H9 (cell line): ENCODE measurements around the gene DIPK1C. TPM values are rescaled to one million over a fixed set of nuclear protein-coding genes. Genes with fewer than 3 reads are reported as not detected.

ENCODE experiments used
- DNase-seq: peaks from one replicate; pipeline ENCODE4 v3.0.0-alpha.2; 2017
- H2AFZ ChIP-seq: one replicate; pipeline ENCODE4 v1.6.1; 2013; ENCODE audit warnings: mild to moderate bottlenecking, low read length, control low read depth, moderate library complexity
- H2AK5ac ChIP-seq: 2 replicates; pipeline ENCODE4 v1.6.1; 2013; ENCODE audit warnings: low read length, control low read depth, mixed read lengths; ENCODE audit not compliant: insufficient read length
- H2BK120ac ChIP-seq: one replicate; pipeline ENCODE4 v1.6.1; 2013; ENCODE audit warnings: low read depth, mild to moderate bottlenecking, low read length, control low read depth, inconsistent platforms; ENCODE audit not compliant: poor library complexity, severe bottlenecking
- H2BK12ac ChIP-seq: 2 replicates; pipeline ENCODE4 v1.6.1; 2013; ENCODE audit warnings: low read length, control low read depth, mixed read lengths, low read depth; ENCODE audit not compliant: insufficient read length
- H2BK15ac ChIP-seq: 2 replicates; pipeline ENCODE4 v1.6.1; 2013; ENCODE audit warnings: low read depth, low read length, control low read depth
- H2BK20ac ChIP-seq: one replicate; pipeline ENCODE4 v1.6.1; 2013; ENCODE audit warnings: low read depth, mild to moderate bottlenecking, low read length, control low read depth, inconsistent platforms; ENCODE audit not compliant: poor library complexity, severe bottlenecking
- H2BK5ac ChIP-seq: 2 replicates; pipeline ENCODE4 v1.6.1; 2013; ENCODE audit warnings: low read length, control low read depth, mixed read lengths; ENCODE audit not compliant: insufficient read length
- H3K14ac ChIP-seq: 2 replicates; pipeline ENCODE4 v1.6.1; 2013; ENCODE audit warnings: low read length, control low read depth; ENCODE audit not compliant: insufficient read depth
- H3K18ac ChIP-seq: 2 replicates; pipeline ENCODE4 v1.6.1; 2013; ENCODE audit warnings: low read depth, mild to moderate bottlenecking, mixed read lengths, low read length, control low read depth; ENCODE audit not compliant: insufficient read length
- H3K23ac ChIP-seq: 2 replicates; pipeline ENCODE4 v1.6.1; 2013; ENCODE audit warnings: low read length, control low read depth, mixed read lengths, low read depth; ENCODE audit not compliant: insufficient read length
- H3K23me2 ChIP-seq: 2 replicates; pipeline ENCODE4 v1.6.1; 2013; ENCODE audit warnings: low read depth, mild to moderate bottlenecking, mixed read lengths, low read length, control low read depth; ENCODE audit not compliant: insufficient read length, poor library complexity, severe bottlenecking
- H3K27ac ChIP-seq: 2 replicates; pipeline ENCODE4 v1.5.1; 2013; ENCODE audit warnings: low read length, control low read depth, mixed read lengths, low read depth; ENCODE audit not compliant: insufficient read length
- H3K27me3 ChIP-seq: 2 replicates; pipeline ENCODE4 v1.6.1; 2013; ENCODE audit warnings: low read length, control low read depth, inconsistent platforms; ENCODE audit not compliant: insufficient read depth
- H3K4ac ChIP-seq: 2 replicates; pipeline ENCODE4 v1.6.1; 2013; ENCODE audit warnings: low read depth, mild to moderate bottlenecking, control low read depth, inconsistent platforms, low read length, moderate library complexity
- H3K4me1 ChIP-seq: 2 replicates; pipeline ENCODE4 v1.6.1; 2013; ENCODE audit warnings: low read length, control low read depth, inconsistent platforms; ENCODE audit not compliant: insufficient read depth
- H3K4me2 ChIP-seq: 2 replicates; pipeline ENCODE4 v1.6.1; 2013; ENCODE audit warnings: low read length, control low read depth, mixed read lengths; ENCODE audit not compliant: insufficient read length, insufficient read depth
- H3K56ac ChIP-seq: 2 replicates; pipeline ENCODE4 v1.6.1; 2013; ENCODE audit warnings: low read depth, mild to moderate bottlenecking, mixed read lengths, low read length, control low read depth; ENCODE audit not compliant: insufficient read length
- H3K79me1 ChIP-seq: 2 replicates; pipeline ENCODE4 v1.6.1; 2013; ENCODE audit warnings: low read depth, mild to moderate bottlenecking, moderate library complexity, low read length, control low read depth, inconsistent platforms; ENCODE audit not compliant: insufficient read depth, poor library complexity, severe bottlenecking
- H3K79me2 ChIP-seq: 2 replicates; pipeline ENCODE4 v1.6.1; 2013; ENCODE audit warnings: low read length, control low read depth, inconsistent platforms; ENCODE audit not compliant: insufficient read depth
- H3K9ac ChIP-seq: 2 replicates; pipeline ENCODE4 v1.6.1; 2013; ENCODE audit warnings: low read length, control low read depth, mixed read lengths; ENCODE audit not compliant: insufficient read length; ENCODE audit errors: extremely low read depth
- H3K9me3 ChIP-seq: one replicate; pipeline ENCODE4 v1.6.1; 2013; ENCODE audit warnings: low read depth, low read length, inconsistent platforms; ENCODE audit not compliant: control insufficient read depth
- H3T11ph ChIP-seq: one replicate; pipeline ENCODE4 v1.6.1; 2013; ENCODE audit warnings: mild to moderate bottlenecking, low read length, control low read depth, inconsistent platforms
- H4K20me1 ChIP-seq: one replicate; pipeline ENCODE4 v1.6.1; 2013; ENCODE audit not compliant: control insufficient read depth, insufficient read length, insufficient read depth
- H4K5ac ChIP-seq: 2 replicates; pipeline ENCODE4 v1.6.1; 2013; ENCODE audit warnings: low read depth, mild to moderate bottlenecking, mixed read lengths, low read length, control low read depth; ENCODE audit not compliant: insufficient read length
- H4K8ac ChIP-seq: replicated peaks from 2 replicates; pipeline ENCODE4 v1.6.1; 2013; ENCODE audit warnings: low read length, control low read depth, mixed read lengths, low read depth; ENCODE audit not compliant: insufficient read length
- H4K91ac ChIP-seq: 2 replicates; pipeline ENCODE4 v1.6.1; 2013; ENCODE audit warnings: low read depth, mild to moderate bottlenecking, moderate library complexity, mixed read lengths, low read length, control low read depth; ENCODE audit not compliant: insufficient read length
- H3K27ac Mint-ChIP-seq, 3 experiments: 2 replicates in 2 of 3; 3 replicates in 1 of 3; pipeline ENCODE4 v1.8.0; 2020 to 2021; ENCODE audit warnings: mixed read lengths in 3 of 3, mild to moderate bottlenecking in 1 of 3, moderate library complexity in 1 of 3
- H3K27me3 Mint-ChIP-seq: 2 replicates; pipeline ENCODE4 v1.8.0; 2021; ENCODE audit warnings: low read depth, mild to moderate bottlenecking, moderate library complexity, mixed read lengths
- H3K36me3 Mint-ChIP-seq, 3 experiments: 2 replicates in 2 of 3; 3 replicates in 1 of 3; pipeline ENCODE4 v1.8.0; 2020 to 2021; ENCODE audit warnings: low read depth in 3 of 3, mixed read lengths in 3 of 3; ENCODE audit not compliant: insufficient read depth in 1 of 3
- H3K4me1 Mint-ChIP-seq, 2 experiments: 2 replicates each; pipeline ENCODE4 v1.8.0; 2020; ENCODE audit warnings: mixed read lengths in 2 of 2
- H3K4me3 Mint-ChIP-seq, 2 experiments: 2 replicates in 1 of 2; 3 replicates in 1 of 2; pipeline ENCODE4 v1.8.0; 2020 to 2021; ENCODE audit warnings: mild to moderate bottlenecking in 2 of 2, mixed read lengths in 2 of 2, moderate library complexity in 1 of 2
- H3K9me3 Mint-ChIP-seq, 2 experiments: 2 replicates in 1 of 2; 3 replicates in 1 of 2; pipeline ENCODE4 v1.8.0; 2020; ENCODE audit warnings: mild to moderate bottlenecking in 2 of 2, mixed read lengths in 2 of 2, moderate library complexity in 1 of 2
- WGBS: extraction: QIAGEN DNeasy Blood & Tissue Kit; methylation state at CpG from one replicate; pipeline ENCODE4 v1.1.7; 2013; ENCODE audit warnings: missing lambda C conversion rate, low lambda C conversion rate, mixed read lengths; ENCODE audit not compliant: insufficient read length; ENCODE audit errors: extremely low coverage; 5-methylcytosine and 5-hydroxymethylcytosine counted together
- total RNA-seq: library from RNA; stranded (reverse); gene quantifications from 2 replicates; pipeline ENCODE4 v1.2.1, GENCODE V29; 2021
- TF ChIP-seq, protein P1 (sequence below): fragments of 200-600 bp; sonication (generic); conservative IDR thresholded peaks from 3 replicates; pipeline ENCODE4 v1.8.0; 2021; ENCODE audit warnings: antibody characterized with exemption, mild to moderate bottlenecking

DIPK1C gene
- total RNA-seq, 1 experiment from 2014 or later, result not detected

DNA sequence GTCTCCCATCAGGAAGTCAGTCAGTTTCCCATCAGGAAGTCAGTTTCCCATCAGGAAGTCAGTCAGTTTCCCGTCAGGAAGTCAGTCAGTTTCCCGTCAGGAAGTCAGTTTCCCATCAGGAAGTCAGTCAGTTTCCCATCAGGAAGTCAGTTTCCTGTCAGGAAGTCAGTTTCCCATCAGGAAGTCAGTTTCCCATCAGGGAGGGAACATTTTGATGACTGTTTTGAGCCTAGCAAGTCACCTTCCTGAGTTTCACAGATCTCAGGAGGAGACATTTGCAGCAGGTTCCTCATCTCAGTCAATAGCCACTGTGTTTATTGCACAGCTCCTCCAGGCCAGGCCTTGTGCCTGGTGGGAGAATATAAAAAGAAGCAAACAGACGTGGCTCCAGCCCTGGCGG lies 31.9 kb downstream of the DIPK1C start:
- H3K9me3 ChIP-seq, result no peaks in the 10 kb centered on the region
- H2BK5ac ChIP-seq, result no peak overlapping the region
- WGBS, result no CpG with 5 or more reads among the region's 4 CpGs
- no peak overlapping the region for H3K4me2 ChIP-seq
- no peaks in the 10 kb centered on the region for H3K79me1 ChIP-seq
- H3K9ac ChIP-seq, result no peak overlapping the region
- no peak overlapping the region for H3K18ac ChIP-seq
- no peaks in the 10 kb centered on the region for H4K20me1 ChIP-seq
- peaks cover 17% of the 10 kb centered on the region for H3K27me3 Mint-ChIP-seq
- no peaks in the 10 kb centered on the region for H3K27me3 ChIP-seq
- H2AK5ac ChIP-seq, result no peak overlapping the region
- no peaks in the 10 kb centered on the region for H3K23me2 ChIP-seq
- peaks cover 0 to 3% of the 10 kb centered on the region in 2 experiments; a peak in 3 of 5 replicates for H3K9me3 Mint-ChIP-seq
- no peak overlapping the region for H3K27ac Mint-ChIP-seq
- H3K23ac ChIP-seq, result no peak overlapping the region
- no peaks in the 10 kb centered on the region; a peak in 2 of 7 replicates for H3K36me3 Mint-ChIP-seq
- H4K8ac ChIP-seq, result no peak overlapping the region
- no peaks in the 10 kb centered on the region for H3K4me1 ChIP-seq
- no peak overlapping the region for H3K4me3 Mint-ChIP-seq
- no peak overlapping the region for H2AFZ ChIP-seq
- H4K5ac ChIP-seq, result no peak overlapping the region
- H3K79me2 ChIP-seq, result no peaks in the 10 kb centered on the region
- no peak overlapping the region for H2BK20ac ChIP-seq
- H2BK12ac ChIP-seq, result no peak overlapping the region
- TF ChIP-seq, protein P1, sequence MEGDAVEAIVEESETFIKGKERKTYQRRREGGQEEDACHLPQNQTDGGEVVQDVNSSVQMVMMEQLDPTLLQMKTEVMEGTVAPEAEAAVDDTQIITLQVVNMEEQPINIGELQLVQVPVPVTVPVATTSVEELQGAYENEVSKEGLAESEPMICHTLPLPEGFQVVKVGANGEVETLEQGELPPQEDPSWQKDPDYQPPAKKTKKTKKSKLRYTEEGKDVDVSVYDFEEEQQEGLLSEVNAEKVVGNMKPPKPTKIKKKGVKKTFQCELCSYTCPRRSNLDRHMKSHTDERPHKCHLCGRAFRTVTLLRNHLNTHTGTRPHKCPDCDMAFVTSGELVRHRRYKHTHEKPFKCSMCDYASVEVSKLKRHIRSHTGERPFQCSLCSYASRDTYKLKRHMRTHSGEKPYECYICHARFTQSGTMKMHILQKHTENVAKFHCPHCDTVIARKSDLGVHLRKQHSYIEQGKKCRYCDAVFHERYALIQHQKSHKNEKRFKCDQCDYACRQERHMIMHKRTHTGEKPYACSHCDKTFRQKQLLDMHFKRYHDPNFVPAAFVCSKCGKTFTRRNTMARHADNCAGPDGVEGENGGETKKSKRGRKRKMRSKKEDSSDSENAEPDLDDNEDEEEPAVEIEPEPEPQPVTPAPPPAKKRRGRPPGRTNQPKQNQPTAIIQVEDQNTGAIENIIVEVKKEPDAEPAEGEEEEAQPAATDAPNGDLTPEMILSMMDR, result no peak
- DNase-seq, result no peak
- H4K91ac ChIP-seq, result no peak overlapping the region
- H3K4me1 Mint-ChIP-seq, result peaks cover under 1% of the 10 kb centered on the region in 2 experiments
- no peak overlapping the region for H3K56ac ChIP-seq
- no peak overlapping the region for H3K27ac ChIP-seq
- no peak overlapping the region for H3K14ac ChIP-seq
- no peak overlapping the region for H3K4ac ChIP-seq
- no peak overlapping the region for H2BK120ac ChIP-seq
- H3T11ph ChIP-seq, result no peak overlapping the region
- H2BK15ac ChIP-seq, result no peak overlapping the region
